SK-N-SH (cell line): ENCODE data around the gene CAMK2N1. TPM values are rescaled to one million over a fixed set of nuclear protein-coding genes. Genes with fewer than 3 reads are reported as not detected.
A peak's percentile ranks its signal among the peaks of the same experiment; 100 is the strongest.

Experiments used
- CTCF ChIA-PET: fragments of 300-600, 350-600 bp; formaldehyde crosslinking; extraction: SDS; loops from one replicate; lab custom pipeline; 2021; lab: Yijun Ruan, JAX
- POLR2A ChIA-PET: fragments of 350-600 bp; sonication (Branson Sonifier 250); formaldehyde crosslinking; extraction: SDS; loops from one replicate; lab custom pipeline; 2020; ENCODE audit warnings: antibody characterized with exemption, inconsistent platforms; lab: Yijun Ruan, JAX
- DNase-seq: peaks from one replicate; pipeline ENCODE4 v3.0.0; 2012
- H2AFZ ChIP-seq: fragments of 200-600 bp; sonication (generic); 2 replicates; pipeline ENCODE4 v1.8.1; 2016; ENCODE audit warnings: antibody characterized with exemption, mild to moderate bottlenecking, low read depth
- H3F3A ChIP-seq: fragments of 200-600 bp; sonication (generic); replicated peaks from 2 replicates; pipeline ENCODE3; 2016; ENCODE audit warnings: antibody characterized with exemption, mild to moderate bottlenecking; ENCODE audit not compliant: insufficient read depth
- H3K27ac ChIP-seq, 2 experiments: fragments of 200-500 bp in 1 of 2; fragments of 200-600 bp in 1 of 2; sonication (Bioruptor generic) in 1 of 2; sonication (generic), shearing (Covaris generic) in 1 of 2; 2 replicates each; pipeline versions ENCODE4 v1.5.1 to v1.6.1; 2014 to 2016; ENCODE audit warnings: low read depth in 2 of 2, inconsistent platforms in 1 of 2, low read length in 1 of 2, mild to moderate bottlenecking in 1 of 2, mixed read lengths in 1 of 2
- H3K27me3 ChIP-seq: fragments of 200-600 bp; sonication (generic), shearing (Covaris generic); 2 replicates; pipeline ENCODE4 v1.6.1; 2016; ENCODE audit warnings: mixed run types; ENCODE audit not compliant: insufficient read depth
- H3K36me3 ChIP-seq, 2 experiments: fragments of 200-500 bp in 1 of 2; fragments of 200-600 bp in 1 of 2; sonication (Bioruptor generic) in 1 of 2; sonication (generic) in 1 of 2; replicated peaks in 1 of 2; 2 replicates each; pipeline versions ENCODE3 to v1.5.1; 2014 to 2016; ENCODE audit warnings: low read length in 1 of 2, mild to moderate bottlenecking in 1 of 2; ENCODE audit not compliant: insufficient read depth in 2 of 2, control insufficient read depth in 1 of 2
- H3K4me1 ChIP-seq, 2 experiments: fragments of 200-500 bp in 1 of 2; fragments of 200-600 bp in 1 of 2; sonication (Bioruptor generic) in 1 of 2; sonication (generic), shearing (Covaris generic) in 1 of 2; 2 replicates each; pipeline versions ENCODE4 v1.5.1 to v1.6.1; 2014 to 2016; ENCODE audit warnings: low read depth in 1 of 2, low read length in 1 of 2, mixed run types in 1 of 2; ENCODE audit not compliant: insufficient read depth in 2 of 2, control insufficient read depth in 1 of 2
- H3K4me2 ChIP-seq: fragments of 200-600 bp; sonication (generic), shearing (Covaris generic); 2 replicates; pipeline ENCODE4 v1.6.1; 2017; ENCODE audit warnings: mixed run types
- H3K4me3 ChIP-seq, 2 experiments: fragments of 200-500 bp in 1 of 2; fragments of 200-600 bp in 1 of 2; sonication (Bioruptor generic) in 1 of 2; sonication (generic), shearing (Covaris generic) in 1 of 2; 2 replicates each; pipeline versions ENCODE4 v1.5.1 to v1.8.1; 2014 to 2016; ENCODE audit warnings: low read depth in 2 of 2, inconsistent platforms in 1 of 2, low read length in 1 of 2, mild to moderate bottlenecking in 1 of 2, mixed read lengths in 1 of 2, moderate library complexity in 1 of 2
- H3K79me2 ChIP-seq: fragments of 200-600 bp; sonication (generic); 2 replicates; pipeline ENCODE4 v1.8.1; 2017; ENCODE audit warnings: mild to moderate bottlenecking; ENCODE audit not compliant: insufficient read depth
- H3K9ac ChIP-seq: fragments of 200-600 bp; sonication (generic); 2 replicates; pipeline ENCODE4 v1.6.1; 2017; ENCODE audit warnings: mixed run types
- H3K9me2 ChIP-seq: fragments of 200-600 bp; sonication (generic); 2 replicates; pipeline ENCODE4 v1.6.1; 2017; ENCODE audit warnings: mixed run types
- H3K9me3 ChIP-seq: fragments of 200-600 bp; sonication (generic); 2 replicates; pipeline ENCODE4 v1.6.1; 2017; ENCODE audit warnings: mixed run types, mild to moderate bottlenecking, moderate library complexity
- H4K20me1 ChIP-seq: fragments of 200-600 bp; sonication (generic); 2 replicates; pipeline ENCODE4 v1.6.1; 2017; ENCODE audit warnings: mild to moderate bottlenecking, mixed run types; ENCODE audit not compliant: insufficient read depth
- ELF1 ChIP-seq: IDR thresholded peaks from 2 replicates; pipeline ENCODE4 v1.4.0; 2012
- GATA2 ChIP-seq: sonication (generic); formaldehyde crosslinking; IDR thresholded peaks from 2 replicates; pipeline ENCODE4 v1.5.0; 2020; ENCODE audit warnings: mild to moderate bottlenecking, missing genetic modification reagents
- IRF3 ChIP-seq: fragments of 150-350 bp; IDR thresholded peaks from 2 replicates; pipeline ENCODE4 v1.6.1; 2016; ENCODE audit warnings: mild to moderate bottlenecking, low read depth, low read length
- MAX ChIP-seq: IDR thresholded peaks from 2 replicates; pipeline ENCODE4 v1.4.0; 2012; ENCODE audit warnings: low read depth
- MEF2A ChIP-seq: IDR thresholded peaks from 2 replicates; pipeline ENCODE4 v1.4.0; 2012; ENCODE audit warnings: low read depth, borderline replicate concordance
- MXI1 ChIP-seq: IDR thresholded peaks from 2 replicates; pipeline ENCODE4 v1.6.1; 2012; ENCODE audit warnings: mild to moderate bottlenecking, low read depth, low read length, improper control_type of control experiment
- PBX3 ChIP-seq: IDR thresholded peaks from 2 replicates; pipeline ENCODE4; 2012
- POLR2AphosphoS5 ChIP-seq: IDR thresholded peaks from 2 replicates; pipeline ENCODE4 v1.6.1; 2012; ENCODE audit warnings: low read depth, low read length
- RCOR1 ChIP-seq: fragments of 150-350 bp; IDR thresholded peaks from 2 replicates; pipeline ENCODE4 v1.6.1; 2017; ENCODE audit warnings: antibody characterized with exemption, low read length
- REST ChIP-seq: IDR thresholded peaks from 2 replicates; pipeline ENCODE4 v1.6.1; 2012; ENCODE audit warnings: mild to moderate bottlenecking, low read depth, low read length, moderate library complexity
- USF1 ChIP-seq: IDR thresholded peaks from 2 replicates; pipeline ENCODE4 v1.4.0; 2012; ENCODE audit warnings: low read depth, borderline replicate concordance
- WGBS: methylation state at CpG from one replicate; pipeline ENCODE4 v1.1.6; 2017; ENCODE audit warnings: low lambda C conversion rate; 5-methylcytosine and 5-hydroxymethylcytosine counted together
- polyA plus RNA-seq, 3 experiments: library from polyadenylated mRNA; depleted of rRNA; stranded (reverse); fragments of >200 nt; gene quantifications; 2 replicates each; pipeline ENCODE4 v1.2.3, GENCODE V29; 2012

The CAMK2N1 gene
- polyA plus RNA-seq, 1 of the 3 experiments (the other 2 are of a cell fraction): 5.3 TPM

- CTCF ChIA-PET: interaction anchor here (0.7 to 14.4 kb wide), 12 partner anchors 12 to 609 kb away, joined by 3 to 286 read pairs (median 12); partner anchors contain the start of gene OTUD3
- POLR2A ChIA-PET: no interaction called here
- TF ChIP-seq PBX3: no peak
- TF ChIP-seq MXI1: no peak
- TF ChIP-seq REST: no peak
- no peak for TF ChIP-seq IRF3
- no peak for TF ChIP-seq POLR2AphosphoS5
- no peak for TF ChIP-seq ELF1
- TF ChIP-seq MEF2A: no peak
- no peak for TF ChIP-seq MAX
- no peak for TF ChIP-seq GATA2 (CRISPR knock-in tag)
- no peak for TF ChIP-seq RCOR1
- TF ChIP-seq USF1: no peak
- no peak overlapping the region for H3K9ac ChIP-seq
- H3K4me1 ChIP-seq: peaks cover 16 to 21% of the 10 kb centered on the region in 2 experiments; a peak in 3 of 4 replicates
- no peak overlapping the region for H3K27ac ChIP-seq
- no peaks in the 10 kb centered on the region for H3K9me2 ChIP-seq
- DNase-seq: peak; percentile 10
- H4K20me1 ChIP-seq: no peaks in the 10 kb centered on the region
- no peak overlapping the region for H3K4me3 ChIP-seq
- H3F3A ChIP-seq: no peaks in the 10 kb centered on the region
- 0 out of 2 replicates have a peak, but pooled peaks cover 3% of the 10 kb centered on the region for H3K27me3 ChIP-seq
- no peak overlapping the region for H3K4me2 ChIP-seq
- WGBS: 80% methylated on average over 4 of the region's 6 CpGs
- H3K9me3 ChIP-seq: no peaks in the 10 kb centered on the region
- no peak overlapping the region for H2AFZ ChIP-seq
- no peaks in the 10 kb centered on the region for H3K36me3 ChIP-seq
- no peaks in the 10 kb centered on the region for H3K79me2 ChIP-seq
Observed at GRCh38 chr1:20491178-20491577, 5.2 kb upstream of the CAMK2N1 start.
